Nephron (organoid): ENCODE measurements around the gene EDRF1.

Experiments used
- H3K27ac Mint-ChIP-seq, 3 experiments: 2 replicates each; pipeline ENCODE4 v1.8.0; 2020; ENCODE audit warnings: mixed read lengths in 3 of 3, mild to moderate bottlenecking in 2 of 3, moderate library complexity in 1 of 3
- H3K27me3 Mint-ChIP-seq: 2 replicates; pipeline ENCODE4 v1.8.0; 2021; ENCODE audit warnings: low read depth, mild to moderate bottlenecking, moderate library complexity, mixed read lengths
- H3K36me3 Mint-ChIP-seq: 2 replicates; pipeline ENCODE4 v1.8.0; 2020; ENCODE audit warnings: low read depth, mixed read lengths
- H3K4me1 Mint-ChIP-seq: 2 replicates; pipeline ENCODE4 v1.8.0; 2020; ENCODE audit warnings: mixed read lengths
- H3K4me3 Mint-ChIP-seq, 3 experiments: 2 replicates each; pipeline ENCODE4 v1.8.0; 2020; ENCODE audit warnings: mild to moderate bottlenecking in 3 of 3, mixed read lengths in 3 of 3, moderate library complexity in 2 of 3
- H3K9me3 Mint-ChIP-seq: 2 replicates; pipeline ENCODE4 v1.8.0; 2020; ENCODE audit warnings: mixed read lengths
- TF ChIP-seq, protein P1 (sequence below), 3 experiments: fragments of 200-600 bp; sonication (generic); IDR thresholded peaks; one replicate each; pipeline ENCODE4 v1.5.0; 2021; ENCODE audit warnings: antibody characterized with exemption in 3 of 3; ENCODE audit not compliant: unreplicated experiment in 3 of 3

Gene EDRF1

DNA sequence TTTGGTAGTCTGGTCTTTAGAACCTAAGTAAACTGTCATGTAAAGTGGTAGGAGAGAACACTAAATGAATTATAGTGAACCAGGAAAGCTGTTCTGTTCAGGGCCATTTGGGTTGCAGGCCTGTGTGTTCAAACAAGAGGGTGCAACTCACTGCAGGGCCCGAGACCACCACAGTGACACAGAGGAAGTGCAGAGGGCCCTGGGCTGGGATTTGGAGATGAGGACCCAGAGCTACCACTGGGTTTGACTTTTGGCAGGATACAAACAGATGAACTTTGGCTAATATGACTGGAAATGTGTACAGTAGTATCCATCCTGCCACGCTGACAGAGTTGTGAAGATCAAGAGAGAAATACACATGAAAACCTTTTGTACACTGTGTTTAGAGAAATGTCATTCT lies 46.3 kb downstream of the EDRF1 start:
- peaks cover 23% of the 10 kb centered on the region for H3K4me1 Mint-ChIP-seq
- no peaks in the 10 kb centered on the region for H3K27me3 Mint-ChIP-seq
- H3K36me3 Mint-ChIP-seq, result peaks cover 63% of the 10 kb centered on the region
- H3K27ac Mint-ChIP-seq, result no peak overlapping the region
- TF ChIP-seq, protein P1, sequence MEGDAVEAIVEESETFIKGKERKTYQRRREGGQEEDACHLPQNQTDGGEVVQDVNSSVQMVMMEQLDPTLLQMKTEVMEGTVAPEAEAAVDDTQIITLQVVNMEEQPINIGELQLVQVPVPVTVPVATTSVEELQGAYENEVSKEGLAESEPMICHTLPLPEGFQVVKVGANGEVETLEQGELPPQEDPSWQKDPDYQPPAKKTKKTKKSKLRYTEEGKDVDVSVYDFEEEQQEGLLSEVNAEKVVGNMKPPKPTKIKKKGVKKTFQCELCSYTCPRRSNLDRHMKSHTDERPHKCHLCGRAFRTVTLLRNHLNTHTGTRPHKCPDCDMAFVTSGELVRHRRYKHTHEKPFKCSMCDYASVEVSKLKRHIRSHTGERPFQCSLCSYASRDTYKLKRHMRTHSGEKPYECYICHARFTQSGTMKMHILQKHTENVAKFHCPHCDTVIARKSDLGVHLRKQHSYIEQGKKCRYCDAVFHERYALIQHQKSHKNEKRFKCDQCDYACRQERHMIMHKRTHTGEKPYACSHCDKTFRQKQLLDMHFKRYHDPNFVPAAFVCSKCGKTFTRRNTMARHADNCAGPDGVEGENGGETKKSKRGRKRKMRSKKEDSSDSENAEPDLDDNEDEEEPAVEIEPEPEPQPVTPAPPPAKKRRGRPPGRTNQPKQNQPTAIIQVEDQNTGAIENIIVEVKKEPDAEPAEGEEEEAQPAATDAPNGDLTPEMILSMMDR (IDR thresholded peaks at IDR 0.05; ENCODE audit: unreplicated experiment in 3 of 3), result no peak
- H3K4me3 Mint-ChIP-seq, result no peak overlapping the region
- no peaks in the 10 kb centered on the region for H3K9me3 Mint-ChIP-seq

DNA sequence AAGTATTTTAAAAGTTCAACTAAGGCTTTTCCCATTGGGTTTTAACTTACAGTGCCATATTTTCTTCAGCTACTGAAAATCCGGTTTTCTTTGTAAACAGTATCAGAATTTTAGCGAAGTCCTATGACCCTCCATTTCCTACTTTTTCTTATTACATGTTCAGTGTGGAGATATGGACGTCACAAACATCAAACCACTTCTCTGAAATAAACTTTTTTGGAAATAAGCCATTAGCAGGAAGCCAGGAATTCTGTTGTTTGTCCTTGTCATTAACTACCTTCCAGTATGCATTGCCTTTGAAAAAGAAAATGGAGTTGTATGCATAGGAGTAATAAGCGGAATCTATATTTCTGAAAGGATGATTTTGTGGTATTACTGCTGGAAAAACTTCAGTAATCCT lies 47.0 kb downstream of the EDRF1 start:
- TF ChIP-seq, protein P1 (IDR thresholded peaks at IDR 0.05; ENCODE audit: unreplicated experiment in 3 of 3), result no peak
- Mint-ChIP-seq H3K27ac (no peak overlapping the region), H3K4me1 (peaks cover 23% of the 10 kb centered on the region), H3K9me3 (no peaks in the 10 kb centered on the region), H3K27me3 (no peaks in the 10 kb centered on the region), H3K36me3 (peaks cover 59% of the 10 kb centered on the region), H3K4me3 (no peak overlapping the region)

DNA sequence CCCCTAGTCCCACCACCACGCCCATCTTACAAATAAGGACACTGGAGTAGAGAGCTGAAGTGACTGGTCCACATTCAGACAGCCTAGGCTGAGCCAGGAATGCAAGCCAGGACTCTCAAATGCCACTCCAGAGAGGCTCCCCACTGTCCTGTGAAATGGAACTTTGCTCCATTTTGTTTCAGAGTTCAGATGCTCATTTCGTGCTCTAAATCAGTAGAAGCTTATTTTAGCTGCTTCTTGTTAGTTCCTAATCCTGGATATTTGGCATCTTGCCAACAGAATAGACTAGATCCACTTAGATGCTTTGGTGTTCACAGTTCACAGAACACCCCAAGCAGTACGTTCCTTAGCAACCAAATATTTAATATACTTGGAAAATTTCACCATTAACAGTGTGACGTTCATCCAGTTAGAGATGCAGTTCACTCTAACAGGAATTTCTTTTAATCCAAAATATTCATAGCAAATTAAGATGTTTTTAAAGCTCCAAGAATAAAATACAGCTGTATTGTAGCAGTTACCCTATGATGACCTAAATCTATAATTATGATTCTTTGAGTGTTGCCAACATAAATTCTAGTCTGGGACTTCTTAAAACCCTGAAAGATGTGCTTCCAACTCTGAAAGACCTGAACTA lies 48.8 kb downstream of the EDRF1 start:
- Mint-ChIP-seq H3K27ac (peak overlapping the region; percentile 87 to 91 (median 88)), H3K27me3 (peaks cover 7% of the 10 kb centered on the region), H3K4me1 (peaks cover 23% of the 10 kb centered on the region), H3K36me3 (peaks cover 44% of the 10 kb centered on the region), H3K4me3 (peak overlapping the region in 1 of 3 experiments; percentile 24), H3K9me3 (no peaks in the 10 kb centered on the region)
- TF ChIP-seq, protein P1 (IDR thresholded peaks at IDR 0.05; ENCODE audit: unreplicated experiment in 3 of 3), result no peak

DNA sequence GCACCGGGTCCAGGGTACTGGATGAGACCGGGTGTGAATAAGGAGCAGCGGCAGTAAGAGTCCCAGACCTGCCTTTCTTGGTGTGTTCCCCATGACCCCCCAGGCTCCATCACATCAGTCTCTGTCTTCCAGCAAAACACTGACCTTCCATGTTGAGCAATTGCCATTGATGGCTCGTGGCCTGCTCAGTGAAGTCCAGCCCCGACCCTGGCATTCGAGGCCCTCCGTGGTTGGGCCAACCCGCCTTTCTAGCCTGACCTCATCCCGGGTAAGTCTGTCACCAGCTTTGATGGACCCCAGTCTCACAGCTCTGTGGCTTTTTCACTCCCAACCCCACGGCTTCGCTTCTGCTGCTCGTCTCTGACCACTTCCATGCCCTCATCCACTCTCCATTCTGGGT lies 49.7 kb downstream of the EDRF1 start:
- no peak overlapping the region for H3K4me3 Mint-ChIP-seq
- H3K27ac Mint-ChIP-seq, result peak overlapping the region; percentile 78 to 91 (median 88)
- H3K4me1 Mint-ChIP-seq, result peaks cover 23% of the 10 kb centered on the region
- H3K9me3 Mint-ChIP-seq, result no peaks in the 10 kb centered on the region
- TF ChIP-seq, protein P1 (IDR thresholded peaks at IDR 0.05; ENCODE audit: unreplicated experiment in 3 of 3), result no peak
- peaks cover 7% of the 10 kb centered on the region for H3K27me3 Mint-ChIP-seq
- peaks cover 36% of the 10 kb centered on the region for H3K36me3 Mint-ChIP-seq

DNA sequence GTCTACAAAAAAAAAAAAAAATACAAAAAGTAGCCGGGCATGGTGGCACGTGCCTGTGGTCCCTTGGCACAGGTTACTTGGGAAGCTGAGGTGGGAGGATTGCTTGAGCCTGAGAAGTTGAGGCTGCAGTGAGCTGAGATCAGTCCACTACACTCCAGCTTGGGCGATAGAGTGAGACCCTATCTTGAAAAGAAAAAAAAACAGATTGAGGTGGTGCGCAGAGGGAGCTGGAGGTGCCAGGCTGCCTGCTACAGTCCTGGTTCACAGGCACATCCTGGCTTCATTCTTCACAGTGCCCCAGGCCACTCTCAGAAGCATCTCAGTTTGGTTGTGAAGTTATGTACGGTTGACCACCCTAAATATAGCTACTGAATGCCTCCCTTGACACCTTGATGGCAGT lies 51.3 kb downstream of the EDRF1 start:
- Mint-ChIP-seq H3K27me3 (peaks cover 12% of the 10 kb centered on the region), H3K4me3 (no peak overlapping the region), H3K27ac (peak overlapping the region in 1 of 3 experiments; percentile 3), H3K36me3 (peaks cover 22% of the 10 kb centered on the region), H3K9me3 (no peaks in the 10 kb centered on the region), H3K4me1 (peaks cover 23% of the 10 kb centered on the region)
- TF ChIP-seq, protein P1 (IDR thresholded peaks at IDR 0.05; ENCODE audit: unreplicated experiment in 3 of 3), result no peak
